Ishikawa (cell line): ENCODE measurements around the gene BMPER.

Experiments used
- CEBPB ChIP-seq: IDR thresholded peaks from 2 replicates; pipeline ENCODE4 v1.6.1; 2012
- CREB1 ChIP-seq: IDR thresholded peaks from 2 replicates; pipeline ENCODE4 v1.6.1; 2012; ENCODE audit warnings: low read depth
- EGR1 ChIP-seq: IDR thresholded peaks from 2 replicates; pipeline ENCODE4 v1.6.1; 2012
- EP300 ChIP-seq: IDR thresholded peaks from 2 replicates; pipeline ENCODE4 v1.6.1; 2012; ENCODE audit warnings: borderline replicate concordance
- FOXM1 ChIP-seq: IDR thresholded peaks from 2 replicates; pipeline ENCODE4 v1.6.1; 2012; ENCODE audit warnings: low read depth, borderline replicate concordance
- NFIC ChIP-seq: IDR thresholded peaks from 2 replicates; pipeline ENCODE4 v1.6.1; 2012
- RAD21 ChIP-seq: IDR thresholded peaks from 2 replicates; pipeline ENCODE4 v1.6.1; 2012; ENCODE audit warnings: low read depth
- TAF1 ChIP-seq: IDR thresholded peaks from 2 replicates; pipeline ENCODE4 v1.6.1; 2012; ENCODE audit warnings: low read depth, mild to moderate bottlenecking
- TCF12 ChIP-seq: IDR thresholded peaks from 2 replicates; pipeline ENCODE4 v1.6.1; 2012; ENCODE audit warnings: low read depth
- TEAD4 ChIP-seq: IDR thresholded peaks from 2 replicates; pipeline ENCODE4 v1.6.1; 2012
- YY1 ChIP-seq: IDR thresholded peaks from 2 replicates; pipeline ENCODE4 v1.6.1; 2012; ENCODE audit warnings: low read depth
- ZBTB7A ChIP-seq: IDR thresholded peaks from 2 replicates; pipeline ENCODE4 v1.6.1; 2012; ENCODE audit warnings: low read depth
- TF ChIP-seq, protein P1 (sequence below): IDR thresholded peaks from 2 replicates; pipeline ENCODE4 v1.6.1; 2012
- TF ChIP-seq, protein P2 (sequence below): IDR thresholded peaks from 2 replicates; pipeline ENCODE4 v1.6.1; 2012; ENCODE audit warnings: low read depth, mild to moderate bottlenecking
- TF ChIP-seq, protein P3 (sequence below): IDR thresholded peaks from 2 replicates; pipeline ENCODE4 v1.6.1; 2012

Gene BMPER

DNA sequence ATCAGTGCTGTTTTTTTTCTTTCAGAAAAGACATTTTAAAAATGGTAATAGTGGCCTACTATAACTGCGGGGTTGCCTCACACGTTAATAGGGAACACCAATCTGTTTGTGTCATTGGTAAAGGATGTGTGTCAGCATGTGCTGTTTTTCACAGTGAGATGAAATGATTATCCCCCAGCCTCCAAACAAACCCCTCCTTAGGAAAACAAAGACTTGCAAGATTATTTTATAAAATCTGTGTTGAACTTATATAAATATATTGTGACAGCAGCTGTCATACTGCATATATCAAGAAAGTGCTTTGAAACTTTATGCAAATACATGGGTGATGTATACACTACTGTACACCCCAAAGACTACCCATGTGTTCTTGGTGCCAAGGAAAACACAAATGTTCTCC is 125.8 kb downstream of the BMPER start:
- no peak for TF ChIP-seq RAD21
- TF ChIP-seq TEAD4 = no peak
- TF ChIP-seq NFIC = no peak
- TF ChIP-seq, protein P1, sequence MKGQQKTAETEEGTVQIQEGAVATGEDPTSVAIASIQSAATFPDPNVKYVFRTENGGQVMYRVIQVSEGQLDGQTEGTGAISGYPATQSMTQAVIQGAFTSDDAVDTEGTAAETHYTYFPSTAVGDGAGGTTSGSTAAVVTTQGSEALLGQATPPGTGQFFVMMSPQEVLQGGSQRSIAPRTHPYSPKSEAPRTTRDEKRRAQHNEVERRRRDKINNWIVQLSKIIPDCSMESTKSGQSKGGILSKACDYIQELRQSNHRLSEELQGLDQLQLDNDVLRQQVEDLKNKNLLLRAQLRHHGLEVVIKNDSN = no peak
- TF ChIP-seq ZBTB7A = no peak
- TF ChIP-seq EP300 = no peak
- TF ChIP-seq, protein P2, sequence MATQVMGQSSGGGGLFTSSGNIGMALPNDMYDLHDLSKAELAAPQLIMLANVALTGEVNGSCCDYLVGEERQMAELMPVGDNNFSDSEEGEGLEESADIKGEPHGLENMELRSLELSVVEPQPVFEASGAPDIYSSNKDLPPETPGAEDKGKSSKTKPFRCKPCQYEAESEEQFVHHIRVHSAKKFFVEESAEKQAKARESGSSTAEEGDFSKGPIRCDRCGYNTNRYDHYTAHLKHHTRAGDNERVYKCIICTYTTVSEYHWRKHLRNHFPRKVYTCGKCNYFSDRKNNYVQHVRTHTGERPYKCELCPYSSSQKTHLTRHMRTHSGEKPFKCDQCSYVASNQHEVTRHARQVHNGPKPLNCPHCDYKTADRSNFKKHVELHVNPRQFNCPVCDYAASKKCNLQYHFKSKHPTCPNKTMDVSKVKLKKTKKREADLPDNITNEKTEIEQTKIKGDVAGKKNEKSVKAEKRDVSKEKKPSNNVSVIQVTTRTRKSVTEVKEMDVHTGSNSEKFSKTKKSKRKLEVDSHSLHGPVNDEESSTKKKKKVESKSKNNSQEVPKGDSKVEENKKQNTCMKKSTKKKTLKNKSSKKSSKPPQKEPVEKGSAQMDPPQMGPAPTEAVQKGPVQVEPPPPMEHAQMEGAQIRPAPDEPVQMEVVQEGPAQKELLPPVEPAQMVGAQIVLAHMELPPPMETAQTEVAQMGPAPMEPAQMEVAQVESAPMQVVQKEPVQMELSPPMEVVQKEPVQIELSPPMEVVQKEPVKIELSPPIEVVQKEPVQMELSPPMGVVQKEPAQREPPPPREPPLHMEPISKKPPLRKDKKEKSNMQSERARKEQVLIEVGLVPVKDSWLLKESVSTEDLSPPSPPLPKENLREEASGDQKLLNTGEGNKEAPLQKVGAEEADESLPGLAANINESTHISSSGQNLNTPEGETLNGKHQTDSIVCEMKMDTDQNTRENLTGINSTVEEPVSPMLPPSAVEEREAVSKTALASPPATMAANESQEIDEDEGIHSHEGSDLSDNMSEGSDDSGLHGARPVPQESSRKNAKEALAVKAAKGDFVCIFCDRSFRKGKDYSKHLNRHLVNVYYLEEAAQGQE = no peak
- TF ChIP-seq, protein P3, sequence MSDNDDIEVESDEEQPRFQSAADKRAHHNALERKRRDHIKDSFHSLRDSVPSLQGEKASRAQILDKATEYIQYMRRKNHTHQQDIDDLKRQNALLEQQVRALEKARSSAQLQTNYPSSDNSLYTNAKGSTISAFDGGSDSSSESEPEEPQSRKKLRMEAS = no peak
- no peak for TF ChIP-seq TAF1
- TF ChIP-seq YY1 = no peak
- TF ChIP-seq TCF12 = no peak
- no peak for TF ChIP-seq FOXM1

DNA sequence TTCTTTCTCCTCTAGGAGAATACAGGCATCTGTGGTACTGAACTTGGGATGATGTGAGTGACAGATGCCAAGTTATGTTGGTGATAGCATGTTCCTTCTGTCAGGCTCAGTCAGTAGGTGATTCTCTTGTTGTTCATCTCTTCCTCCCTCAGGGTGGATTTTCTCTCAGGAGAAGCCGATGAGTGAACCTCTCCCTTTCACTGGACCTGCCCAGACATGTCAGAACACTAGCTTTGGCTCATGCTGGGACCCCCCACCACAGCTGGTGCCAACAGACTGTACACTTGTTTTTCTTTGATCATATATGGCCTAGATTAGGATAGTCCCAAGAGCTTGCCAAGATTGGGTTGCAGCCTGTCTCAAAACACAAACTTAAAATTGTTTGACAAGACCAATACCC is 129.4 kb downstream of the BMPER start:
- TF ChIP-seq, protein P3 = no peak
- no peak for TF ChIP-seq EP300
- TF ChIP-seq FOXM1 = no peak
- TF ChIP-seq, protein P2 = no peak
- no peak for TF ChIP-seq ZBTB7A
- no peak for TF ChIP-seq TEAD4
- no peak for TF ChIP-seq RAD21
- no peak for TF ChIP-seq CEBPB
- TF ChIP-seq, protein P1 = no peak
- TF ChIP-seq EGR1 = no peak
- TF ChIP-seq TAF1 = no peak
- no peak for TF ChIP-seq CREB1
- TF ChIP-seq TCF12 = no peak
- TF ChIP-seq YY1 = no peak
- no peak for TF ChIP-seq NFIC

DNA sequence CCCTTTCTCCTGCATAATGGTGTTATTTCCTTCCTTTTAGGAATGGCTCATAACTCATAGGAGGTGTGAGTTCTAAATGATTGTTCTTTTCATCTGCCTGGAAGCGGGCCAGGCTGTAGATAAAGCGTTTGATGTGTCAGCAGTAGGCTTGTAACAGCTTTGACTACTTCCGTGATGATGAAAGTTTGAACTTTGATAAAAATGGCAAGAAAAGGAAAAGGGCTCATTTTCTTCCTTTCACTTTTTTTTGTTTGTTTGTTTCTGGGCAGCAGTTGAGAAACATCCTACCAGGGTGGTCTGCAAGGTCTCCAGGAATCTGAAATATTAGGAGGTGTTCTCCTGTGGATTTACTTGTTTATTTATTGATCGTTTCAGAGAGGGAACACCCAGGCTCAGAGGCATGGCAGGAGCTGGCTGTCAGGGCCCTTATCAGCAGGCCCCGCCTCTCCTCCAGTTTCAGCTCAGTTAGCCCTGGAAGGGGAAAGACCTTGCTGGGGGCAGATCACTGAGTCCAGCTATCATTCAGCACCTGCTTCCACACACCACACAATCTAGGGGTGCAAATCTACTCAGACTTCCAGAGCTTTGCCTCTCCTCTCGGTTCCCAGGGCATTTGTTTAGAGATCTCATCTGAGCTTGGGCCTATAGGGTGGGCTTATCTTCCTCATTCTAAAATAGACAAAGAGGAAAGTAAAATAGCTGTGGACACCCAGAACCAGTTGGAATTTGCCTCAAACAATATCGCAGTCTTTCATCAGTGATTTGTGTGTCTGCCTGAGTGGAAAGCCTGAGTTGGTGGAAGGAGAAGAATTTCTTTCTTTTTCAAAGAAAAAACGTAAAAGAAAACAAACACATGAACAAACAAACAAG is 130.9 kb downstream of the BMPER start:
- no peak for TF ChIP-seq ZBTB7A

DNA sequence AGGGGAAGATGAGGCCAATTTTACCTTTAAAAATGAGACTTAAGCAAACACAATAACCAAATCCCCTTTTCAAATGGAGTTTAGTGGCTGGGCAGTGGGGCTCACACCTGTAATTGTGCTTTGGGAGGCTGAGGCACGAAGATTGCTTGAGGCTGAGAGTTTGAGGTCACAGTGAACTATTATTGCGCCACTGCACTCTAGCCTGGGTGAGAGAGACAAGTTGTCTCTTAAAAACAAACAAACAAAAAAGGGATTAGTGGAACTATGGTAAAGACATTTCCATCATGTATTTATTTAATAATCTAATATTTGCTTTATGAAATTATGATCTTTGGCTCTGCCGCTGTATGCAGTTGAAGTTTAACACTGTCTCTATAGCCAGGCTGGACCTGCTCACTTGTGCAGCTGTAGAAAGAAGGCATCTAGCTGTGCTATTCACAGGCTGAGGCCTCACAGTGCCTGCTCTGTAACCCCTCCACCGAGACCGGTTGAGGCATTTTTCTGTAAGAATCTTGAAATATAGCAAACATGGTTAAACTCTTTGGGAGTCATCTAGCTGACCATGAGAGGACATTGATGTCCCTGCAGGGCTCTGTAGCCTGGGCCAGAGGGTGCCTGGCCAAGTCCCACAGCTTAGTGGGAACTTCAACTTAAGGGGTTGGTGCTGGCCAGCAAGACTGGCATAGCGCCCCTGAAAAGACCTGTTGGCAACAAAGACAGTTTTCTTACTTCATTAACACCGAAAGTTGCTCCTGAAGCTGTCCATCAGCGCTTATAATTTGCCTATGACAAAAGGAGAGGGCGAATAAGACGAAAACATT is 131.8 kb downstream of the BMPER start:
- TF ChIP-seq RAD21 = no peak
- TF ChIP-seq EP300 = no peak

GRCh38 chr7:34038816-34039470 is 133.6 kb downstream of the BMPER start:
- TF ChIP-seq TEAD4 = no peak
- no peak for TF ChIP-seq EGR1
- TF ChIP-seq ZBTB7A = no peak
- no peak for TF ChIP-seq TAF1
- TF ChIP-seq, protein P1 = no peak
- TF ChIP-seq CREB1 = no peak
- TF ChIP-seq EP300 = no peak
- TF ChIP-seq CEBPB = no peak
- TF ChIP-seq NFIC = no peak
- TF ChIP-seq TCF12 = no peak
- TF ChIP-seq, protein P3 = no peak
